SK-N-SH (cell line): ENCODE measurements around the gene SERPINA12.

Experiments
- CTCF ChIP-seq: fragments of 200-600 bp; sonication (generic); IDR thresholded peaks from 2 replicates; pipeline ENCODE4 v1.6.1; 2017; ENCODE audit warnings: antibody characterized with exemption, mild to moderate bottlenecking, moderate library complexity
- EZH2phosphoT487 ChIP-seq: fragments of 200-600 bp; sonication (generic); IDR thresholded peaks from 2 replicates; pipeline ENCODE4 v1.6.1; 2017; ENCODE audit warnings: low read depth, mixed run types, mild to moderate bottlenecking, antibody characterized with exemption, moderate library complexity, borderline replicate concordance
- MAX ChIP-seq: IDR thresholded peaks from 2 replicates; pipeline ENCODE4 v1.4.0; 2012; ENCODE audit warnings: low read depth
- MXI1 ChIP-seq: IDR thresholded peaks from 2 replicates; pipeline ENCODE4 v1.6.1; 2012; ENCODE audit warnings: mild to moderate bottlenecking, low read depth, low read length, improper control_type of control experiment
- POLR2AphosphoS5 ChIP-seq: IDR thresholded peaks from 2 replicates; pipeline ENCODE4 v1.6.1; 2012; ENCODE audit warnings: low read depth, low read length
- SIN3A ChIP-seq: IDR thresholded peaks from 2 replicates; pipeline ENCODE4 v1.6.1; 2012; ENCODE audit warnings: low read depth, mild to moderate bottlenecking, low read length, moderate library complexity, borderline replicate concordance
- TAF1 ChIP-seq: IDR thresholded peaks from 2 replicates; pipeline ENCODE4 v1.6.1; 2012; ENCODE audit warnings: low read depth, mild to moderate bottlenecking, low read length, moderate library complexity, borderline replicate concordance
- TEAD4 ChIP-seq: IDR thresholded peaks from 2 replicates; pipeline ENCODE4 v1.4.0; 2012; ENCODE audit warnings: mild to moderate bottlenecking, borderline replicate concordance; ENCODE audit not compliant: insufficient read depth
- USF1 ChIP-seq: IDR thresholded peaks from 2 replicates; pipeline ENCODE4 v1.4.0; 2012; ENCODE audit warnings: low read depth, borderline replicate concordance
- USF2 ChIP-seq: fragments of 150-350 bp; IDR thresholded peaks from 2 replicates; pipeline ENCODE4 v1.6.1; 2017; ENCODE audit warnings: antibody characterized with exemption, low read length, low read depth, borderline replicate concordance

GRCh38 chr14:94515426-94515825 is 6.2 kb upstream of the SERPINA12 start:
- no peak for TF ChIP-seq CTCF
- no peak for TF ChIP-seq MAX
- no peak for TF ChIP-seq EZH2phosphoT487
- TF ChIP-seq TEAD4 = no peak
- no peak for TF ChIP-seq SIN3A
- TF ChIP-seq TAF1 = no peak
- TF ChIP-seq USF2 = no peak
- no peak for TF ChIP-seq MXI1
- TF ChIP-seq POLR2AphosphoS5 = no peak
- no peak for TF ChIP-seq USF1
